Stimulated activated naive CD8-positive, alpha-beta T cell treated with anti-CD3 and anti-CD28 coated beads, Interleukin-15, Interleukin-2, amounts not matched to agents 100 U/mL and 50 U/mL, for 24 hours (primary cell): ENCODE data around the gene TTC4.

Source experiments
- ATAC-seq: fragments of 150-1000 bp; cut with Tn5 transposase; one replicate; pipeline ENCODE4 v1.10.0; 2021
- DNase-seq: peaks from one replicate; pipeline ENCODE4 v3.0.0; 2021

TTC4 gene, protein sequence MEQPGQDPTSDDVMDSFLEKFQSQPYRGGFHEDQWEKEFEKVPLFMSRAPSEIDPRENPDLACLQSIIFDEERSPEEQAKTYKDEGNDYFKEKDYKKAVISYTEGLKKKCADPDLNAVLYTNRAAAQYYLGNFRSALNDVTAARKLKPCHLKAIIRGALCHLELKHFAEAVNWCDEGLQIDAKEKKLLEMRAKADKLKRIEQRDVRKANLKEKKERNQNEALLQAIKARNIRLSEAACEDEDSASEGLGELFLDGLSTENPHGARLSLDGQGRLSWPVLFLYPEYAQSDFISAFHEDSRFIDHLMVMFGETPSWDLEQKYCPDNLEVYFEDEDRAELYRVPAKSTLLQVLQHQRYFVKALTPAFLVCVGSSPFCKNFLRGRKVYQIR

DNA sequence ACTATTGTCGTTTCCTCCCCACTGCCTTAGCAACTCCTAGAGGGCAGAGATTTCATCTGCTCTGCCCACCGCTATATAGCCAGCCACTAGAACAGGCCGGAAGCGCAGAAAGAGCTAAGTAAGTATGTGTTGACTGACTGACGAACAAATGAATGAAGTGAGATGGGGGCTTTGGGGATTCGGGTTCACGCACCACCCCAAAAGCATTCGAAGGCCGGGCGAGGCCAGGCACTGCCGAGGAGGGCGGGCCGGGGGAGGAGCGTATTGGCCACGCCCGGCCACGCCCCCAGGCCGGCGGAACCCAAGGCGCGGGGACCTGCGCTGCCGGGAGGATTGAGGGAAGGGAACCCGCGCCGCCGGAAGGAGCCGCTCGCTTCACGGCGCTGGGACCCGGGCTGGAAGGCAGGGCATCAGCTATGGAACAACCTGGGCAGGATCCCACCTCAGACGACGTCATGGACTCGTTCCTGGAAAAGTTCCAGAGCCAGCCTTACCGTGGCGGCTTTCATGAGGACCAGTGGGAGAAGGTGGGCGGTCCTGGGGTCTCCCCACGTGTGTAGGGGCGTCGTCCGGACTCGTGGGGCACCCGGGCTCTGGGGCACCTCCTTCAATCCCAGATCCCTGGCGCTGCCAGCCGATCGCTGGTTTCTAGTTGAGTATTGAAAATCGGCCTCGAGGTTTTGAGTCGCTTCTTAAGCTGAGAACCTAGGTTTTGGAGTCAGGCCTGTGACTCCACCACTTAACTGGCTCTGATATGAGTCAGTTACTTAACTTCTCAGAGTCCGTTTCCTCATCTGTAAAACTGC, at the start of gene TTC4:
Gene TTC4 (plus strand): TSS at position 369 of the 806 bp plus-strand sequence. CDS start 48 bp downstream, at position 417.
- peak; percentile 87 for DNase-seq
- ATAC-seq: peak; percentile 96

DNA sequence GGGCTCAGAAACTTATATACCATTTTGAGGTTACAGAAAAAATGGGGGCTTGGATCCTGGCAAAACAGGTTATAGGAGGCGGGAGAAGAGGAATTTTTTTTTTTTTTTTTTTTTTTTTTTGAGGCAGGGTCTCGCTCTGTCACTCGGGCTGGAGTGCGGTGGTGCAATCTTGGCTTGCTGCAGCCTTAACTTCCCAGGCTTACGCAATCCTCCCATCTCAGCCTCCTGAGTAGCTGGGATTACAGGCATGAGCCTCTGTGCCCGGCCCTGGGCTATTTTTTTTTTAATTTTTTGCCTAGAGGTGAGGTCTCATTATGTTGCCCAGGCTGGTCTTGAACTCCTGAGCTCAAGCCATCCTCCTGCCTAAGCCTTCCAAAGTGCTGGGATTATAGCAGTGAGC, 49.3 kb upstream of the TTC4 start:
- no peak for ATAC-seq
- no peak for DNase-seq

DNA sequence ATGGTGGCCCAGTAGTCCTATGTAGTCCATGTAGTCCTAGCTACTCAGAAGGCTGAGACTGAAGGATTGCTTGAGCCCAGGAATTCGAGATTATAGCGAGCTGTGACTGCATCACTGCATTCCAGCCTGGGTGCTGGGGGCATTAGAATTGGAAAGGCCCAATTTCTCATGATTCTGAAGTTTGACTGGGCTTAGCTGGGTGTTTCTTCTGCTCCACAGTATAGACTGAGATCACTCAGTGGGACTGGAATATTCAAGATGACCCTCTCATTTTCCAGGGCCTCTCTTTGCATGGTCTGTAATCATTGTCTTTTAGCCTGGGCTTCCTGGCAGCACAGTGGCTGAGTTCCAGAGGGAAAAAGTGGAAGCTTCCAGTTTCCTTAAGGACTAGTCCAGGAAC, 47.9 kb upstream of the TTC4 start:
- no peak for ATAC-seq
- no peak for DNase-seq

DNA sequence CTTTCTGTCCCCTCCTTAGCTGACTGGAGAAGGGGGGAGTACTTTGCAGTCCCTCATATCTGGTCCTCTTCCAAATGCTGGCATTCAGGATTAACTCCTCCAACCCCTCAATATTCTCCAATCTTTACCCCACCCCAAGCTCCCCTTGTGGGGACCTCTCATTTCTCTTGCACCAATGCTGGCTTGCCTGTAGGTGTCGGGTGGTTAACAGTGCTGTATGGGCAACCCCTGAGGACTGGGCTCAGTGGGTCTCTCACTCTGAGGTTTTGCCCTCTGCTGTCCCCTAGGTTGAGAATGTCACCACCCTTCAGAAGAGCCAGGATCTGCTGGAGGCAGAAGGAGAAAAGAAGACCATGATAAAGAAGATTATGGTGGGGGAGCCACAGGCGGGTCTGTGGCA, 47.1 kb upstream of the TTC4 start:
- ATAC-seq (no peak), DNase-seq (no peak)

DNA sequence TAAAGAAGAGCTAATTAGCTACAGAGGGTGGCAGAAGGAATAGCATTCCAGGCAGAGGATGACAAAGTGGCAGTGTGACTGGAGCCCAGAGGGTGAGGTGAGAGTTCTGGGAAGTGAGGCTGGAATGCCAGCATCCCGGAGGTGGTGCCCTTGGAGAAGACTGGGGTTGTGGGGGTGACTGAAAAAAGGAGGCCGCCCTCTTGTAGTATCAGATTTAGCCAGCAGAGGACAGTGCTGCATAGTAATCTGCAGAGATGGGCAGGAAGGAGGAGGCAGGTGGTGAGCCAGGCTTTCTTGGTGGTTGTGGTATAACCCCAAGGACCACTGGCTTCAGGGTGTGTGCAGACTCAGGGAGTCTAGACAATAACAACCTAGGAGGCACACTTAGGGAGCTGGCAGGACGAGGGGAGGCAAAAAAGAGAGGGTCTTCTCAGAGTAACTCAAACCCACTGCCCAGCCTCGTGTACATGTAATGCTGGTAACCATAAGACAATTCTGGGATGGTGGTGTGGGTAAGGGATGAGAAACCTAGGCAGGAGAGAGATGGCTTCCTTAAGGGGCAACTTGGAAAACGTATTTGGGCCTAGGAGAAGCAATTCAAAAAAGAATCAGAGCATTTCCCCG, 43.6 kb upstream of the TTC4 start:
- ATAC-seq: peak; percentile 87
- peak; percentile 77 for DNase-seq

DNA sequence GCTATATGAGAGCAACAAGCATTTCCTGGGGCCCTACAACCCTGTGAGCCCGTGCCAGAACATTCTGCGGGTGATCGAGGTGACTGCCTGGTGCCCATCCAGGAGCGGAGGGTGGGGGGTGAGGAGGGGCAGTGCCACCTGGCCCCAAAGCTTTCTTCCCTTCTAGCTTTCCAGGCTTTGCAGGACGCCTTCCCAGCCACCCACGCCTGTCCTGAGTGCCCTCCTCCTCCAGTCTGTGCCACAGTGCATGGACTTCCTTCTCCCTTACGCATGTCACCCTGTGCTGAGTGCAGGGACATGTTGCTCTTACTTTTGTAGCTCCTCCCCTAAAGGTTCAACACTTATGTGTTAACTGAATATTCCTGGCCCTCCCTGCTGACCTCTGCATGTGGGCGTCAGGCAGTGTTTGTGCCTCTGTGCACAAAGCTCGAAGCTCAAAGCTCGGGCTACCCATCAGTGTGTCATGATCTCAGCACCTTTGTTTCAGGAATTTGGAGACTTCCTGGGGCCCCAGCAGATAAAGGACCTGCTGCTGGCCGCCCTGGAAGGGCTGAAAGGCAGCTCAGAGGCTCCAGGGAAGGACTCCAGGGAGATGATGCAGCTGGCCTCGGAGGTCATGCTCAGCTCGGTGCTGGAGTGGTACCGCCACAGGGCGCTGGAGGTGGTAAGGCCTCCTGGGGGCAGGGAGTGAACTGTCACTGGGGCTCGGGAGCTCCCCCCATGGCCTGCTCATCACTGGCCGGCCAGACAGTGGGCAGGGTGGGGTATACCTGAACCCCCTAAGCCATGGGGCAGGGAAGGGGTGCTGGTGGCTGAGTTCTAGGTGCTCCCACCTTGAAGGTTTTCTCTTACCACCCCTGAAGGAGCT, 36.7 kb upstream of the TTC4 start:
- ATAC-seq: no peak

DNA sequence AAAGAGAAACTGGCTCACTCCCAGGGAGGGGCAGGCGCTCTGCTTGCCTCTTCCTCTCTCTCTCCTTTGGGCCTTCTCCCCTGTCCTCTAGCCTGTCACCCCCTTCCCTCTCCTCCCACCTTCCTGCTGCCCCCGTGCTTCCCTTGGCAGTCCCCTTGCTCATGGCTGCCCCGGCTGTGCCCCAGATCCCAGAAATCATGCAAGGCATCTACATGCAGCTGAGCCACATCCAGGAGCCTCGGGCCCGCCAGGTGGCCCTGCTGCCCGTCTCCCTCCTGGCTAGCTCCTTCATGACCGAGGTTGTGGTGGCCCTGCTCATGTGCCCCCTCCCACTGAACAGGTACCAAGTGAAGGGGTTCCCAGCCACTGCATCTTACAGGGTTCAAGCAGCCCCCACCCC, 36.0 kb upstream of the TTC4 start:
- no peak for DNase-seq
- no peak for ATAC-seq

More for the DNA sequence above, 36.7 kb upstream of the TTC4 start:
- DNase-seq: no peak

DNA sequence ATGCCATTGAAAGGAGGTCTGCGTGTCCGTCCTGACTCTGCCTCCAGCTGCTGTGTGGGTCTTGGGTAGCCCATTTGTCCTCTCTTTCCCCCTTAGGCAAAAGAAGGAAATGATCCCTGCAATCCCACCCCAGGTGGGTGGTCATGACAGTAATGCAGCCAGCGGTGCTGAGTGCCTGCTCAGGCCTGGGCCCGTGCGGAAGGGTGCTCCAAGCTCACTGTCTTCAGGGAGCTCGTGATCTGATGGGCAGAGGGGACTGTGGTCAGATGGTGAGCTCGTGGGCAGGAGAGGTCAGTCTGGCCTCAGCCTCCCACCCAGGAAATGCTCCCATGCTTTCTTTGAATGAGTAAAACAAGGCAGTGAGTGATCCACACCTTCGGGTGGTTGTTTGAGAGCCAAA, 35.3 kb upstream of the TTC4 start:
- no peak for DNase-seq
- no peak for ATAC-seq

DNA sequence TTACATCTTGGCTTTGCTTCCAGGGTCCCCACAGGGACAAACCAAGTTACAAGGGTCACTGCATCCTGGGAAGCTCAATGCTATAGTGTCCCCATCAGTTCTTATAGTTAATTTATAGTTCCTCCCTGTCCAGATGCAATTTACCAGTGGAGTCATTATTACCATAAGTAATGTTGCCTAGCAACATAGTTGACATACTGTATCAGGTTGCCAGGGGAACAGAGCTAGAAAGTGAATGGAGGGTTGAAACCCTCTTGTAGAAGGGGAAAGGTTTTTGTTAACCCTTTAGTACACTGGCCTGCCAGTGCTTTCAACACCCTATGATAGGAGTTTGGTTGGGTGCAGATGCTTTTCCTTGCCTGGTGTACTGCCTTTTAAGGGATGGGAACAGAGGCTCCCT, 34.3 kb upstream of the TTC4 start:
- DNase-seq: no peak
- no peak for ATAC-seq

DNA sequence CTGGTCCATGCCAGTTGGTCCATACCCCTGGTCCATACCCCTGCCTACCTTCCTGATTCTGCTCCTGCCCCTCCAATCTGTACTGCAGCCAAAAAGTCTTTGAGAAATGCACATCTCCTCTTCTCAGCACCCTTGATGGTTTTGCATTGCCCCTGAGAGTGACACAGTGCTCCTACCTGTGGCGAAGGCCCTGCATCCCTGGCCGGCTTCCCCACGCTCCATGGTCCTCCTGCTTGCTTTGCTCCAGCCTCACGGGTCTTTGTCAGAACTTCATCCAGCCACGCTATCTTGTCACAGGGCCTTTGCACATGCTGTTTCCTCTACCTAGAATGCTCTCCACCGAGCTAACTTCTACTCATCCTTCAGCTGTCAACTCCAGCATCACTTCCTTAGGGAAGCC, 32.2 kb upstream of the TTC4 start:
- DNase-seq (no peak), ATAC-seq (no peak)

DNA sequence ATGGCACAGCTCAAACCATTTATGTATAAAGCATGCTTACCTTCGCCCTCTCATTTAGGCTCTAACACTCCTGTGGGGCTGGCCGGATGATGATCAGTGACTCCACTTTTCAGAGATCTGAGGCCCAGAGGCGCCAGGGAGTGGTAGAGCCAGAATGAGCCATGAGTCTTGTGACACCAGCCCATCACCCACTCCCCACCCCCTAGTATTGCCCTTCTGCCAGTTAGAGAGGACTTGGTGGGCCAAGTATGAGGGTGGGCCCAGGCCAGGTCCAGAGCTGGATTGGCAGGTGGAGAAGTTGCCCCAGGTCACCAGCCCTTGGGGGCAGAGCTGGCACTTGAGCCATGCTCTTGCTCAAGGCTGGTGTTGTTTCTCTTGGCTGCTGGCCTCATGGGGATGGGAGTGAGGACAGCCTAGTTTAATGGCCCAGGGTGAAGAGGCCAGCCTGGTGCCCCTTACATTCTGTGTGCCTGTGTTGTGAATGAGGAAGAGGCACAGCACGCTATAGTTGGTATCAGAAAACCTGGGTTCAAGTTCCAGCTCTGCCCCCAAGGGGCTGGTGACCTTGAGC, 30.2 kb upstream of the TTC4 start:
- no peak for ATAC-seq
- no peak for DNase-seq

DNA sequence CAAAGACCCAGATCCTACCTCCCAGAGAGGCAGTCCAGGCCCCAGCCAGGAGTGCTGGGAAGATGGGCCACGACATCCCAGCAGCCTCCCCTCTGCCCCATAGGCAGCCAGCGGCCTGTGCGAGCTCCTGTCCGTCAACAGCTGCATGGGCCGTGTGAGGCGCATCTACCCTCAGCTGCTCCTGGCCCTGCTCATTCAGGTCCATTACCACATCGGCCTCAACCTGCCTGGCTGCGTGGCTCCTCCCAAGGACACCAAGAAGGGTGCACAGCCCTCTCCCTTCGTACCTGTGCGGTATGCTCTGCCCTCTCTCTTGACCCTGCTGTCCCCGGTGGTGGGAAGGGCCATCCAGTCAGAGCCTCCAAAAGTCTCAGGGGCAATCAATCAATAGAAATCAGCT, 29.5 kb upstream of the TTC4 start:
- no peak for ATAC-seq
- DNase-seq: no peak

DNA sequence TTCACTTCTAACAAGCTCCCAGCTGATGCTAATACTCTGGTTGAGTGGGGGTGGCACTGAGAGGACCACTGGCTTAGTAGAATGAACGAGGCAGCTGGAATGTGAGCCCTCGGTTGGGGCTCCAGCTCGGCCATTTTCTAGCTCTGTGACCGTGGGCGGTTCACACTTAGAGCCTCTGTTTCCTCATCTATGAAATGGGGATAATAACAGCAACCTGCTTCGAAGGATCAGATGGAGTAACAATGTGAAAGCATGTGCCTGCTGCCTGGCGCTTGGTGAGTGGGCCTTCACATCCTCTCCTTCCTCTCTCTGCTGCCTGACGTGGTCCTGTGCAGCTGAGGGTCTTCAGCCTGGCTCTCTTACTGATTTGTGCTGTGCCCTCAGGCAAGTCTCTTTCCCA, 20.9 kb upstream of the TTC4 start:
- ATAC-seq (no peak), DNase-seq (no peak)

DNA sequence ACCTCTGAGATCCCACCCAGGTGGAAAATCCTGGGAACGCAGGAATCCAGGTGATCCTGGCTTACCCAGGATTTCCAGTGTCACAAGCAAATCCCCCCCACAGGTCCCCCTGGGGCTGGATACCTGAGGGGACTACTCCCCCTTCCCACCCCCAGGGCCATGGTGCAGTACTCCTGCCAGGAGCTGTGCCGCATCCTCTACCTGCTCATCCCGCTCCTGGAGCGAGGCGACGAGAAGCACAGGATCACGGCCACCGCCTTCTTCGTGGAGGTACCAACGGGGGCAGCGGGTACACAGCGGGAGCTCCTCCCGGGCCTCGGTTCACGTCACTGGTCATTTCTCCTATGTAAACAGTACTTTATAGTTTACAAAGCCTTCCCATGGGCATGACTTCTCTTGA, 20.4 kb upstream of the TTC4 start:
- ATAC-seq (no peak), DNase-seq (no peak)

DNA sequence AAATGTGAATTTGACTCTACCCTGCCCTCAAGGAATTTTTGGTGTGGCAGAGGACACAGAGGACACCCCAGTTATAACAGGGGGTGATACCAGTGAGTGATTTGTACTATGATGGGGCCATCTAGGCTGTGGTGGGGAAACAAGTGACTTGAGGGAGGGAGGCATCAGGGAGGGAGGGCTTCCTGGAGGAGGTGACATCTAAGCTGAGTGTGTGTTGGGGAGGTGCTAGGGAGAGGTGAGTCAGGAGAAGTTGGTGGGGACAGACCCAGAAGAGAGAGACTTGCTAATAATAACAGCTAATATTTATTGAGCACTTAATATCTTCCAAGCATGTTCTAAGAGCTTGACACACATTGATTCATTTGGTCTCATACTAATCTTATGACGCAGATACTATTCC, 19.9 kb upstream of the TTC4 start:
- no peak for DNase-seq
- no peak for ATAC-seq

DNA sequence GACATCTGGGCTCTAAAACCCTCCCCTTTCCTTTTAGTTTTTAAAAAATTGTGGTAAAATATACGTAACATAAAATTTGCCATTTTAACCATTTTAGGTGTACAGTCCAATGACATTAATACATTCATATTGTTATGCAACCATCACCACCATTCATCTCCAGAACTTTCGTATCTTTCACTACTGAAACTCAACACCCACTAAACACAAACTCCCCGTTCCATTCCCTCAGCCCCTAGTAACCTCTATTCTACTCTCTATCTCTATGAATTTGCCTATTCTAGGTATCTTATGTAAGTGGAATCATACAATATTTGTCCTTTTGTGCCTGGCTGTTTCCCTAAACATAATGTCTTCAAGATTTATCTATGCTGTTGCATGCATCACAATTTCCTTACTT, 19.4 kb upstream of the TTC4 start:
- ATAC-seq (no peak), DNase-seq (no peak)

DNA sequence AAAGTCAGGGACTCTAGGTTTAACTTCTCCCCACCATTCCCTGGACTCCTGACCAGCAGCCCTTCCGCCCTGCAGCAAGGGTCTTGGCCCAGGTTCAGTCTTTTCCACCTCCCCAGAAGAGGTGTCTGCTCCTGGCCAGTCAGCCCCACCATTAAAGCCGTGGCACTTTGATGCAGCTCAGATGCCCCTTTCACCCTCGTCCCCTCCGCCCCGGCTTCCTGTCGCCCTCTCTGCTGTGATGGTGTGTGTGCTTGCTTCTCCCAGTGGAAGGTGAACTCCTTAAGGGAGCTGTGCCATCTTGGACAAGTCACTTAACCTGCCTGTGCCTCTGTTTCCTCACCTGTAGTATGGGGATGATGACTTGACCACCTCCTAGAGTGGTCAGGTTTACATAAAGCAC, 17.8 kb upstream of the TTC4 start:
- DNase-seq: no peak

DNA sequence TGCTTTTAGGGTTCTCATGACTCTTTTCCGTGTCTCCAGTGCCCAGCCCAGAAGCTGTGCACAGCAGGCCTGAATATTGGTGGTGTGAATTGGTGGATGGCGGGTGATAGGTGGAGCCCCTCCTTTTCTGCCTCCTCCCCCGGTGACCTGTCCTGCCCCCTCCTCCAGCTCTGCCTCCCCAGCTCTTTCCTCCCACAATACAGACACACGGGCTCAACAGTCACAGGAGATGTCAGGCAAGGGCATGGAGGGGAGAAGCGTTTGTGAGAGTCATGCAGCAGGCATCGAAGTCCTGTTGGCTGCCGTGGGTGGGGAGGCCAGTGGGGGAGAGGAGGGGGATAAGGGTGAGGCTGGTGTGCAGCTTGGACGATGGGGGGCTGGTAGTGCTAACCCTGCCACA, 17.3 kb upstream of the TTC4 start:
- DNase-seq: no peak

More for the DNA sequence above, 17.8 kb upstream of the TTC4 start:
- ATAC-seq: no peak

DNA sequence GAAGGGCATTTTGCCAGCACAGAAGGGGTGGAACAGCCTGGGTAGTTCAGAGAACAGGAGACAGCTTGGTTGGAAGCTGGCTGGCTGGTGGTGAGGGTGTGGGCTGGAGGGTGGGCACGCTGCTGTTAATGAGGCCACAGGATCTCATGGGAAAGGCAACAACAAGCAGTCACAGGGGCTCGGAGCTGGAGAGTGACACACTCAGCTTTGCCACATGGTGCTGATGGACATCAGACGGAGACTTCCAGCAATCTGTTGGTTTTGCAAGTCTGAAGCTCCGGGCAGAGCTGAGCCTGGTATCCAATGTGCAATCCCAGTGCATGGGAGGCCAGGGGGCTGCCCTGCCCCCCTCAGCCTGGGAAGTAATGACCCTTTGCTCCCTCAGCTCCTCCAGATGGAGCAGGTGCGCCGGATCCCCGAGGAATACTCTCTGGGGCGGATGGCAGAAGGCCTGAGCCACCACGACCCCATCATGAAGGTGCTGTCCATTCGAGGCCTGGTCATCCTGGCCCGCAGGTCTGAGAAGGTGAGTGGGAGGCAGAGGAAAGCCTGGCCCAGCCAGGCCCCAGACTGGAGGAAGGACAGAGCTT, 15.6 kb upstream of the TTC4 start:
- ATAC-seq: no peak
- DNase-seq: no peak

More for the DNA sequence above, 17.3 kb upstream of the TTC4 start:
- ATAC-seq: no peak

DNA sequence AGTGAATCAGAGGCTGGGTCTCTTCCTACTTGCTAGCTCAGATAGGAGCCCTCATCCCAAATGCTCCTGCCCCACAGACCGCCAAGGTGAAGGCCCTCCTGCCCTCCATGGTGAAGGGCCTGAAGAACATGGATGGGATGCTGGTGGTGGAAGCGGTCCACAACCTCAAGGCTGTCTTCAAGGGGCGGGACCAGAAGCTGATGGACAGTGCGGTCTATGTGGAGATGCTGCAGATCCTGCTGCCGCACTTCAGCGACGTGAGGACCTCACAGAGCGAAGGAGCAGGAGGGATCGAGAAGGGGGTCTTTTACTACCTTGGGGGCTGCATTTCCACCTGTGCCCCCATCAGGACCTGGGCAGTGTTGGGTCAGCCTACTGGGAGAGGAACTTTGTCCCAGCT, 14.6 kb upstream of the TTC4 start:
- no peak for DNase-seq
- no peak for ATAC-seq

DNA sequence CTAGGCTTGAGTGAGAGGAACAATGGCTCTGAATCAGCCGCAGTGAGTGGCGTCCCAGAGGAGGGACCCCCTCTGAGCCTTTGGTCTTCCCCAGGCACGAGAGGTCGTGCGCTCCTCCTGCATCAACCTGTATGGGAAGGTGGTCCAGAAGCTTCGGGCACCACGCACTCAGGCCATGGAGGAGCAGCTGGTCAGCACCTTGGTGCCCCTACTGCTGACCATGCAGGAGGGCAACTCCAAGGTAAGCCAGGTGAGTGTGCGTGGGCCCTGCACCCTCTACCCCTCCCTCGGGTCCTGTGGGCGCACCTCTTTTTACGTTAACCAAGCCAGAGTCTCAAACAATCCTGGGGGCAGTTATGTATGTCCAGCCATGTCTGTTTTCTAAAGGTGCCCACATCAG, 13.7 kb upstream of the TTC4 start:
- ATAC-seq (no peak), DNase-seq (no peak)
